Sigmoid colon (tissue), 4 donors: ENCODE results near the gene WDR81.

Experiments
- EP300 ChIP-seq, 4 donors: sonication (generic); formaldehyde crosslinking; IDR thresholded peaks; one replicate each; pipeline ENCODE4 v1.6.1; 2017; ENCODE audit warnings: antibody characterized with exemption in 4 of 4
- POLR2A ChIP-seq, 2 donors: fragments of 450-650 bp; IDR thresholded peaks; one replicate each; pipeline ENCODE4 v1.6.1; 2016; ENCODE audit warnings: antibody characterized with exemption in 2 of 2, mild to moderate bottlenecking in 2 of 2, moderate library complexity in 2 of 2
- POLR2AphosphoS5 ChIP-seq, 4 donors: sonication (generic); formaldehyde crosslinking; IDR thresholded peaks; one replicate each; pipeline ENCODE4 v1.6.1; 2017; ENCODE audit warnings: antibody characterized with exemption in 4 of 4
- TF ChIP-seq, protein P1 (sequence below), 4 experiments: fragments of 450-650 bp in 3 of 4; fragments of 200-600 bp in 1 of 4; IDR thresholded peaks; one replicate each; pipeline ENCODE4 v1.5.1; 2016 to 2019; ENCODE audit warnings: antibody characterized with exemption in 4 of 4, mild to moderate bottlenecking in 3 of 4, moderate library complexity in 2 of 4

DNA sequence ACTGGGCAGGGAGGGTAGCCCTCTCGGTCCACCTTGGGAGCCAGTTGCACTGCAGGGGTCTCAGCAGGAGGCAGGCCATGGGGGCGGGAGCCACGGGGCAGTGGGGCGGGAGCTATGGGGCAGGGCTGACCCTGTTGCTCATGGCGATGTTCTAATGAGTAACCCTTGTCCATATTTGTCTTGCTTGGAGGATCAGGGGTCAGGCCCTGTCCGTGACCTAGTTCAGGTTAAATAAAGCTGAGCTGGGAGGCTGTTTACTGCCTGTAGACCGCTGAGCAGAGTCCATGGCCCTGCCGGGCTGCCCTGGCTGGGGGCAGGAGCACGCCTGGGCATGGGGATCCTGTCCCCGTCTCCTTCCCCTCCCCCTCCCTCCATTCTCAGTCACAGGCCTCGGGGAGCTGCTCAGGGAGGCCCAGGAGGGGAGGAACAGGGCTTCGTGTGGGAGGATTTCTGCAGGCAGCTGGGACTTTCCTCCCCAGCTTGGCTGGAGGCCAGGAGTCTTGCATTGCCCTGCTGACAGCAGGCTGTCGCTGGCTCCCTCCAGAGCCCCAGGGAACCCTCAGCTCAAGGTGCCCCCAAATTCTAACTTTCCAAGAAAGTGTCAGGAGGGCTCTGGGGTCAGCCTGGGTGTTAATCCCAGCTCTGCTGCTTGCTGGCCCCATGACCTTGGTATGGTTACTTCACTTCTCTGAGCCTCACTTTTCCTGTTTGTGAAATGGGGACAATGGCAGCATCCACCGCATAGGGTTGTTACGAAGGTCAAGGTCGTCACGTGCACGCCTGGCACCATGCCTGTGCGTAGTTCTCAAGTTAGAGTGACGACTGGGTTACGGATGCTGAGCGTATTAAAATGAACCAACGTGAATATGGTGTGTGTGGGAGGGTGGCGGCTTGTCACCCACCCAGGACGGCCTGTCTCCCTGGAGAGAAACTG, 12.1 kb downstream of the WDR81 start:
- TF ChIP-seq, protein P1, sequence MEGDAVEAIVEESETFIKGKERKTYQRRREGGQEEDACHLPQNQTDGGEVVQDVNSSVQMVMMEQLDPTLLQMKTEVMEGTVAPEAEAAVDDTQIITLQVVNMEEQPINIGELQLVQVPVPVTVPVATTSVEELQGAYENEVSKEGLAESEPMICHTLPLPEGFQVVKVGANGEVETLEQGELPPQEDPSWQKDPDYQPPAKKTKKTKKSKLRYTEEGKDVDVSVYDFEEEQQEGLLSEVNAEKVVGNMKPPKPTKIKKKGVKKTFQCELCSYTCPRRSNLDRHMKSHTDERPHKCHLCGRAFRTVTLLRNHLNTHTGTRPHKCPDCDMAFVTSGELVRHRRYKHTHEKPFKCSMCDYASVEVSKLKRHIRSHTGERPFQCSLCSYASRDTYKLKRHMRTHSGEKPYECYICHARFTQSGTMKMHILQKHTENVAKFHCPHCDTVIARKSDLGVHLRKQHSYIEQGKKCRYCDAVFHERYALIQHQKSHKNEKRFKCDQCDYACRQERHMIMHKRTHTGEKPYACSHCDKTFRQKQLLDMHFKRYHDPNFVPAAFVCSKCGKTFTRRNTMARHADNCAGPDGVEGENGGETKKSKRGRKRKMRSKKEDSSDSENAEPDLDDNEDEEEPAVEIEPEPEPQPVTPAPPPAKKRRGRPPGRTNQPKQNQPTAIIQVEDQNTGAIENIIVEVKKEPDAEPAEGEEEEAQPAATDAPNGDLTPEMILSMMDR (IDR thresholded peaks at IDR 0.05), result no peak
- no peak for TF ChIP-seq POLR2A (IDR thresholded peaks at IDR 0.05)
- TF ChIP-seq EP300 (IDR thresholded peaks at IDR 0.05), result no peak
- no peak for TF ChIP-seq POLR2AphosphoS5 (IDR thresholded peaks at IDR 0.05)
